Activated T-cell treated with anti-CD3 and anti-CD28 coated beads, Interleukin-2, amount 50 U/mL, for 24 hours (primary cell): ENCODE data around the gene KRTAP10-4.
A peak's percentile ranks its signal among the peaks of the same experiment; 100 is the strongest.

Experiments
- DNase-seq: peaks from one replicate; pipeline ENCODE4 v3.0.0-alpha.2; 2020
- H3K27ac Mint-ChIP-seq: 2 replicates; pipeline ENCODE4 v1.8.0; 2020; ENCODE audit warnings: mild to moderate bottlenecking, mixed read lengths
- H3K27me3 Mint-ChIP-seq: 2 replicates; pipeline ENCODE4 v1.8.0; 2020; ENCODE audit warnings: mixed read lengths
- H3K36me3 Mint-ChIP-seq: 2 replicates; pipeline ENCODE4 v1.8.0; 2020; ENCODE audit warnings: low read depth, mixed read lengths
- H3K4me1 Mint-ChIP-seq: 2 replicates; pipeline ENCODE4 v1.8.0; 2020; ENCODE audit warnings: low read depth, mixed read lengths
- H3K4me3 Mint-ChIP-seq: 2 replicates; pipeline ENCODE4 v1.8.0; 2020; ENCODE audit warnings: mild to moderate bottlenecking, moderate library complexity, mixed read lengths
- H3K9me3 Mint-ChIP-seq: 2 replicates; pipeline ENCODE4 v1.8.0; 2020; ENCODE audit warnings: mixed read lengths

KRTAP10-4 gene

GRCh38 chr21:44531606-44532564 is 41.6 kb upstream of the KRTAP10-4 start:
- H3K4me3 Mint-ChIP-seq = no peak overlapping the region
- H3K4me1 Mint-ChIP-seq = no peaks in the 10 kb centered on the region
- no peaks in the 10 kb centered on the region for H3K9me3 Mint-ChIP-seq
- no peak for DNase-seq
- H3K27me3 Mint-ChIP-seq = no peaks in the 10 kb centered on the region
- no peak overlapping the region for H3K27ac Mint-ChIP-seq
- H3K36me3 Mint-ChIP-seq = no peaks in the 10 kb centered on the region

- Mint-ChIP-seq H3K9me3 (no peaks in the 10 kb centered on the region), H3K27ac (no peak overlapping the region), H3K4me1 (no peaks in the 10 kb centered on the region), H3K27me3 (no peaks in the 10 kb centered on the region), H3K4me3 (no peak overlapping the region), H3K36me3 (no peaks in the 10 kb centered on the region)
- peak; percentile 19 for DNase-seq
Measured at GRCh38 chr21:44532712-44533111, 40.8 kb upstream of the KRTAP10-4 start.

- H3K27me3 Mint-ChIP-seq = no peaks in the 10 kb centered on the region
- no peak overlapping the region for H3K4me3 Mint-ChIP-seq
- DNase-seq = peak; percentile 19
- H3K27ac Mint-ChIP-seq = no peak overlapping the region
- no peaks in the 10 kb centered on the region for H3K4me1 Mint-ChIP-seq
- H3K9me3 Mint-ChIP-seq = no peaks in the 10 kb centered on the region
- H3K36me3 Mint-ChIP-seq = no peaks in the 10 kb centered on the region
Measured at GRCh38 chr21:44533121-44533890, 40.2 kb upstream of the KRTAP10-4 start.

- Mint-ChIP-seq H3K9me3 (no peaks in the 10 kb centered on the region), H3K27me3 (no peaks in the 10 kb centered on the region), H3K4me1 (no peaks in the 10 kb centered on the region), H3K27ac (no peak overlapping the region), H3K4me3 (no peak overlapping the region), H3K36me3 (no peaks in the 10 kb centered on the region)
- DNase-seq = peak; percentile 19
Measured at GRCh38 chr21:44533891-44534627, 39.5 kb upstream of the KRTAP10-4 start.

GRCh38 chr21:44534688-44535087 is 38.8 kb upstream of the KRTAP10-4 start:
- H3K27me3 Mint-ChIP-seq = no peaks in the 10 kb centered on the region
- no peak overlapping the region for H3K4me3 Mint-ChIP-seq
- H3K9me3 Mint-ChIP-seq = no peaks in the 10 kb centered on the region
- H3K4me1 Mint-ChIP-seq = no peaks in the 10 kb centered on the region
- H3K27ac Mint-ChIP-seq = peak overlapping the region; percentile 3
- DNase-seq = peak; percentile 7
- no peaks in the 10 kb centered on the region for H3K36me3 Mint-ChIP-seq

- H3K4me1 Mint-ChIP-seq = no peaks in the 10 kb centered on the region
- no peak overlapping the region for H3K27ac Mint-ChIP-seq
- no peaks in the 10 kb centered on the region for H3K36me3 Mint-ChIP-seq
- no peaks in the 10 kb centered on the region for H3K9me3 Mint-ChIP-seq
- H3K27me3 Mint-ChIP-seq = no peaks in the 10 kb centered on the region
- no peak overlapping the region for H3K4me3 Mint-ChIP-seq
- no peak for DNase-seq
Measured at GRCh38 chr21:44535963-44536362, 37.6 kb upstream of the KRTAP10-4 start.

GRCh38 chr21:44537930-44538911 is 35.3 kb upstream of the KRTAP10-4 start:
- no peak overlapping the region for H3K27ac Mint-ChIP-seq
- H3K9me3 Mint-ChIP-seq = no peaks in the 10 kb centered on the region
- H3K4me3 Mint-ChIP-seq = no peak overlapping the region
- H3K27me3 Mint-ChIP-seq = no peaks in the 10 kb centered on the region
- no peaks in the 10 kb centered on the region for H3K36me3 Mint-ChIP-seq
- H3K4me1 Mint-ChIP-seq = no peaks in the 10 kb centered on the region
- no peak for DNase-seq

- Mint-ChIP-seq H3K36me3 (no peaks in the 10 kb centered on the region), H3K27ac (no peak overlapping the region), H3K27me3 (no peaks in the 10 kb centered on the region), H3K4me1 (no peaks in the 10 kb centered on the region), H3K4me3 (no peak overlapping the region), H3K9me3 (no peaks in the 10 kb centered on the region)
- DNase-seq = no peak
Measured at GRCh38 chr21:44539046-44539445, 34.5 kb upstream of the KRTAP10-4 start.

GRCh38 chr21:44539991-44540666 is 33.4 kb upstream of the KRTAP10-4 start, which contains the start of gene KRTAP10-1:
KRTAP10-1 (minus strand) TSS chr21:44540195; CDS start chr21:44540150, 45 bp downstream.
- no peaks in the 10 kb centered on the region for H3K4me1 Mint-ChIP-seq
- no peaks in the 10 kb centered on the region for H3K27me3 Mint-ChIP-seq
- H3K4me3 Mint-ChIP-seq = no peak within 1 kb of the TSS
- H3K36me3 Mint-ChIP-seq = no peaks in the 10 kb centered on the region
- no peak within 1 kb of the TSS for H3K27ac Mint-ChIP-seq
- DNase-seq = no peak
- H3K9me3 Mint-ChIP-seq = no peaks in the 10 kb centered on the region

GRCh38 chr21:44540741-44541288 is 32.7 kb upstream of the KRTAP10-4 start:
- H3K4me3 Mint-ChIP-seq = no peak overlapping the region
- H3K27me3 Mint-ChIP-seq = no peaks in the 10 kb centered on the region
- no peak for DNase-seq
- H3K27ac Mint-ChIP-seq = no peak overlapping the region
- peaks cover 4% of the 10 kb centered on the region for H3K36me3 Mint-ChIP-seq
- H3K9me3 Mint-ChIP-seq = peaks cover 5% of the 10 kb centered on the region
- H3K4me1 Mint-ChIP-seq = no peaks in the 10 kb centered on the region

GRCh38 chr21:44542716-44543115 is 30.8 kb upstream of the KRTAP10-4 start:
- Mint-ChIP-seq H3K27ac (no peak overlapping the region), H3K9me3 (peaks cover 14% of the 10 kb centered on the region), H3K27me3 (no peaks in the 10 kb centered on the region), H3K36me3 (peaks cover 16% of the 10 kb centered on the region), H3K4me3 (no peak overlapping the region), H3K4me1 (peaks cover 9% of the 10 kb centered on the region)
- DNase-seq = no peak

GRCh38 chr21:44544566-44544965 is 29.0 kb upstream of the KRTAP10-4 start:
- Mint-ChIP-seq H3K27ac (no peak overlapping the region), H3K27me3 (no peaks in the 10 kb centered on the region), H3K9me3 (peaks cover 15% of the 10 kb centered on the region), H3K4me1 (peaks cover 24% of the 10 kb centered on the region), H3K4me3 (no peak overlapping the region), H3K36me3 (peaks cover 18% of the 10 kb centered on the region)
- DNase-seq = no peak
